B cell (primary cell): ENCODE data around the gene SERINC5. TPM values are rescaled to one million over a fixed set of nuclear protein-coding genes. Genes with fewer than 3 reads are reported as not detected.

Source experiments
- ATAC-seq: fragments of 200-7000 bp; cut with Tn5 transposase; one replicate; pipeline ENCODE4 v1.10.0; 2021; ENCODE audit warnings: low read depth, mild to moderate bottlenecking, moderate number of reproducible peaks, moderate library complexity
- CTCF ChIA-PET: fragments of 350-600 bp; sonication (Branson Sonifier 250); formaldehyde crosslinking; loops from one replicate; lab custom pipeline; 2021; ENCODE audit warnings: antibody characterized with exemption, inconsistent platforms; lab: Charles Lee
- POLR2A ChIA-PET: fragments of 350-600 bp; sonication (Branson Sonifier 250); formaldehyde crosslinking; loops from one replicate; lab custom pipeline; 2021; ENCODE audit warnings: antibody characterized with exemption; lab: Charles Lee
- DNase-seq: peaks from one replicate; pipeline ENCODE4 v3.0.0; 2013
- H2AFZ ChIP-seq: 2 replicates; pipeline ENCODE4 v1.6.1; 2012; ENCODE audit warnings: mild to moderate bottlenecking, low read depth, low read length; ENCODE audit not compliant: insufficient read depth, poor library complexity, severe bottlenecking
- H3K27ac ChIP-seq, 2 donors: 1 replicate in 1 of 2; 2 replicates in 1 of 2; pipeline ENCODE4 v1.5.1; 2012 to 2013; ENCODE audit warnings: low read length in 2 of 2, mild to moderate bottlenecking in 2 of 2, moderate library complexity in 1 of 2
- H3K27me3 ChIP-seq, 4 experiments: fragments of 200-600 bp in 1 of 4; sonication (generic) in 1 of 4; replicated peaks in 1 of 4; 1 replicate in 2 of 4; 2 replicates in 2 of 4; pipeline versions ENCODE4 v1.6.1 to v1.7.0; 2013 to 2016; ENCODE audit warnings: low read length in 3 of 4, mild to moderate bottlenecking in 2 of 4, mixed read lengths in 1 of 4, moderate library complexity in 1 of 4; ENCODE audit not compliant: insufficient read depth in 4 of 4, control insufficient read depth in 3 of 4; ENCODE audit errors: control extremely low read depth in 1 of 4
- H3K36me3 ChIP-seq, 2 experiments: replicated peaks in 1 of 2; 1 replicate in 1 of 2; 2 replicates in 1 of 2; pipeline versions ENCODE4 v1.6.1 to v1.7.1; 2013; ENCODE audit warnings: low read length in 1 of 2; ENCODE audit not compliant: insufficient read depth in 2 of 2, control insufficient read depth in 1 of 2; ENCODE audit errors: control extremely low read depth in 1 of 2, extremely low read depth in 1 of 2
- H3K4me1 ChIP-seq, 2 donors: fragments of 200-600 bp in 1 of 2; sonication (generic) in 1 of 2; 1 replicate in 1 of 2; 2 replicates in 1 of 2; pipeline versions ENCODE4 v1.5.1 to v1.6.1; 2013 to 2017; ENCODE audit warnings: low read length in 2 of 2; ENCODE audit not compliant: control insufficient read depth in 2 of 2, insufficient read depth in 2 of 2
- H3K4me2 ChIP-seq: replicated peaks from 2 replicates; pipeline ENCODE3; 2012; ENCODE audit warnings: mild to moderate bottlenecking, low read depth, low read length; ENCODE audit not compliant: poor library complexity, severe bottlenecking
- H3K4me3 ChIP-seq, 5 experiments: fragments of 200-600 bp in 1 of 5; sonication (generic) in 1 of 5; 1 replicate in 3 of 5; 2 replicates in 2 of 5; pipeline versions ENCODE4 v1.5.1 to v1.7.0; 2011 to 2016; ENCODE audit warnings: low read length in 4 of 5, mild to moderate bottlenecking in 4 of 5, low read depth in 2 of 5, control low read depth in 1 of 5, moderate library complexity in 1 of 5; ENCODE audit not compliant: insufficient read depth in 1 of 5; ENCODE audit errors: control extremely low read depth in 1 of 5, extremely low read depth in 1 of 5
- H3K79me2 ChIP-seq: fragments of 200-600 bp; sonication (generic); one replicate; pipeline ENCODE4 v1.6.0; 2016; ENCODE audit warnings: low read length; ENCODE audit not compliant: control insufficient read depth, insufficient read depth
- H3K9ac ChIP-seq: fragments of 200-600 bp; sonication (generic); 2 replicates; pipeline ENCODE4 v1.6.1; 2017; ENCODE audit warnings: mild to moderate bottlenecking, low read length, moderate library complexity
- H3K9me3 ChIP-seq, 3 donors: one replicate each; pipeline versions ENCODE4 v1.6.1 to v1.7.1; 2013; ENCODE audit warnings: low read length in 2 of 3; ENCODE audit not compliant: control insufficient read depth in 2 of 3, insufficient read depth in 1 of 3; ENCODE audit errors: control extremely low read depth in 1 of 3
- H4K20me1 ChIP-seq: 2 replicates; pipeline ENCODE4 v1.6.0; 2012; ENCODE audit warnings: mild to moderate bottlenecking, low read length; ENCODE audit not compliant: insufficient read depth, control insufficient read depth, poor library complexity, severe bottlenecking
- H3K27ac Mint-ChIP-seq: one replicate; pipeline ENCODE4 v1.8.0; 2021; ENCODE audit warnings: mixed read lengths
- H3K27me3 Mint-ChIP-seq: one replicate; pipeline ENCODE4 v1.8.0; 2021; ENCODE audit warnings: mixed read lengths
- H3K4me1 Mint-ChIP-seq: one replicate; pipeline ENCODE4 v1.8.0; 2021; ENCODE audit warnings: mixed read lengths
- H3K4me3 Mint-ChIP-seq: one replicate; pipeline ENCODE4 v1.8.0; 2021; ENCODE audit warnings: mixed read lengths
- H3K9me3 Mint-ChIP-seq: one replicate; pipeline ENCODE4 v1.8.0; 2022; ENCODE audit warnings: mixed read lengths; ENCODE audit not compliant: insufficient read depth
- EZH2 ChIP-seq: IDR thresholded peaks from 2 replicates; pipeline ENCODE4 v1.6.1; 2012; ENCODE audit warnings: borderline replicate concordance, low read depth, mild to moderate bottlenecking, moderate library complexity, low read length; ENCODE audit not compliant: insufficient read depth, poor library complexity, severe bottlenecking
- WGBS: methylation state at CpG from one replicate; pipeline ENCODE4 v1.1.5; 2013; ENCODE audit warnings: missing lambda C conversion rate; ENCODE audit not compliant: insufficient coverage; 5-methylcytosine and 5-hydroxymethylcytosine counted together
- intact Hi-C: fragments of 100-400 bp; cut with micrococcal nuclease; formaldehyde crosslinking; loops from one replicate; pipeline ENCODE4 v1.10.0; 2022
- polyA plus RNA-seq: library from polyadenylated mRNA; depleted of rRNA; stranded (reverse); fragments of >200 nt; gene quantifications from 2 replicates; pipeline ENCODE4 v1.2.3, GENCODE V29; 2012
- total RNA-seq, 2 donors: library from RNA; stranded (reverse); fragments of 120-200 nt in 1 of 2; gene quantifications; 1 replicate in 1 of 2; 2 replicates in 1 of 2; pipeline versions ENCODE4 v1.2.3 to v1.2.4, GENCODE V29; 2013 to 2022
- TF ChIP-seq, protein P1 (sequence below): fragments of 200-600 bp; IDR thresholded peaks from one replicate; pipeline ENCODE4 v1.8.0; 2022; ENCODE audit warnings: antibody characterized with exemption, mild to moderate bottlenecking

The SERINC5 gene
- total and polyA plus RNA-seq, 2 donors (not counting 1 experiment from before 2014, with no cell fraction given), result 2.4 to 9.5 TPM

DNA sequence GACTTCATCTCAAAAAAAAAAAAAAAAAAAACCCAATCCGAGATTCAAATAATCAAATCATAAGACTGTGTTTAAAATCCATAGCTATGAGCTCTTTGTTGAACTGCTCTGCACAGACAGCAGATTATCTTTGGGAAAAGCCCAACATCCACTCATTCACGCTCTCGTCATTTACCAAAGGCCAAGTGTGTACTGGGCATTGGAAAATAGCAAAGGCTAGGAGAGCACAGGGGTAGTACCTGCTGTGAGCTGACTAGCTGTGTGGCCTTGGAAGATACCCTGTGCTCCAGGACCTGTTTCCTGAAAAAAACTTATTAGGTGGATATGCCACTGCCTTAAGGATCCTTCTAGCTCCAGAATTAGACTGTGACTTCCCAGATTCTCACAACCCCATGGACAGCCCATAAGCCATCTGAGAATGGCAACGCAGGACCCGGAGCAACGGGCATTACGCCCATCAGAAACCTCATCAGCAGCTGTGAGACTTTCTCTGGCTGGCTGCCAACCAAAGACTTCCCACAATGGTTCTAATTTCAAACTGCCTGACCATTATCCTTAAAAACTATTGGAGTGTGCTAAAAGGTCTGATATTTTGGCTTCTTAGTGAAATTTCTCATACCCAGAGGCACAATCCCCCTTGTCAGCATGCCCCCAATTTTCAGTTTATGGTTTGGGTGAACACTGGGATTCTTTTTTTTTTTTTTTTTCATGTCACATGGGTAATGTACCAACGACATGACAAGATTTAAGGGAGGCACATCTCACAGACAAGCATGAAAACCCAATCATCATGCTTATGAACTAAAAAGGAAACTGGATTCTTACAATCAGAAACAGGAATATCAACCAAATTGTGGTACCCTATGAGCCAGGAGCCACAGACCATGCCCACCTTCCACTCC, 16.8 kb downstream of the SERINC5 start:
- POLR2A ChIA-PET, result no interaction called here
- peaks cover 25 to 27% of the 10 kb centered on the region in 2 donors for H3K4me1 ChIP-seq
- H3K9me3 ChIP-seq, result peaks cover 3 to 29% (median 14%) of the 10 kb centered on the region in 3 donors
- CTCF ChIA-PET, result interaction anchor here (0.6 to 1.0 kb wide), 4 partner anchors 8 to 156 kb away, joined by 3 to 4 read pairs (median 3); no protein-coding TSS in a partner anchor
- TF ChIP-seq, protein P1, sequence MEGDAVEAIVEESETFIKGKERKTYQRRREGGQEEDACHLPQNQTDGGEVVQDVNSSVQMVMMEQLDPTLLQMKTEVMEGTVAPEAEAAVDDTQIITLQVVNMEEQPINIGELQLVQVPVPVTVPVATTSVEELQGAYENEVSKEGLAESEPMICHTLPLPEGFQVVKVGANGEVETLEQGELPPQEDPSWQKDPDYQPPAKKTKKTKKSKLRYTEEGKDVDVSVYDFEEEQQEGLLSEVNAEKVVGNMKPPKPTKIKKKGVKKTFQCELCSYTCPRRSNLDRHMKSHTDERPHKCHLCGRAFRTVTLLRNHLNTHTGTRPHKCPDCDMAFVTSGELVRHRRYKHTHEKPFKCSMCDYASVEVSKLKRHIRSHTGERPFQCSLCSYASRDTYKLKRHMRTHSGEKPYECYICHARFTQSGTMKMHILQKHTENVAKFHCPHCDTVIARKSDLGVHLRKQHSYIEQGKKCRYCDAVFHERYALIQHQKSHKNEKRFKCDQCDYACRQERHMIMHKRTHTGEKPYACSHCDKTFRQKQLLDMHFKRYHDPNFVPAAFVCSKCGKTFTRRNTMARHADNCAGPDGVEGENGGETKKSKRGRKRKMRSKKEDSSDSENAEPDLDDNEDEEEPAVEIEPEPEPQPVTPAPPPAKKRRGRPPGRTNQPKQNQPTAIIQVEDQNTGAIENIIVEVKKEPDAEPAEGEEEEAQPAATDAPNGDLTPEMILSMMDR, result no peak
- TF ChIP-seq EZH2, result no peak
- no peaks in the 10 kb centered on the region for H3K27me3 ChIP-seq
- H3K79me2 ChIP-seq, result peaks cover 48% of the 10 kb centered on the region
- peak overlapping the region; percentile 31 for H3K4me2 ChIP-seq
- peaks cover 2 to 4% of the 10 kb centered on the region in 2 experiments for H3K36me3 ChIP-seq
- ATAC-seq, result no peak
- H2AFZ ChIP-seq, result no peak overlapping the region
- 14% methylated on average over 4 of the region's 8 CpGs for WGBS
- H3K4me3 ChIP-seq, result no peak overlapping the region
- no peaks in the 10 kb centered on the region for H3K27me3 Mint-ChIP-seq
- DNase-seq, result no peak
- peaks cover 3% of the 10 kb centered on the region for H3K9me3 Mint-ChIP-seq
- H3K4me3 Mint-ChIP-seq, result no peak overlapping the region
- H3K4me1 Mint-ChIP-seq, result peaks cover 24% of the 10 kb centered on the region
- H3K9ac ChIP-seq, result no peak overlapping the region
- H4K20me1 ChIP-seq, result peaks cover 6% of the 10 kb centered on the region
- intact Hi-C loops, result no loop called here
- H3K27ac ChIP-seq, result no peak overlapping the region
- H3K27ac Mint-ChIP-seq, result no peak overlapping the region

DNA sequence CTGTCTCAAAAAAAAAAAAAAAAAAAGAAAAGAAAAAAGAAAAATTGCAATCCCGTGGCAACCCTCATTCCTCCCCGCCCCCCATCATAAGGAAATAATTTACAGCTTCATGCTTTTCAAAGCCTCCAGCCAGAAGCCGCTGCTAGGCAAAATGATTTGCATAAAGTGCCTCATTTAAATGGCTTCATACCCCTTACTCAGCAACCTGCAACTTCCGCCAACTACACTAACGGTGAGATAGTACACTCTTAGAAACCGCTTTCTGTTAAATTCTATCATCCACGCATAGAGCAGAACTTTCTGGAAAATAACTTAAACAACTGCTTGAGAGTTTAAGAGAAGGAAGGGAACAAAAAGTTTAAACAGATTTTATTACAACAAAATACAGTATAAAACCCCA, 17.8 kb downstream of the SERINC5 start:
- CTCF ChIA-PET, result interaction anchor here (1.0 kb wide), 1 partner anchor 155 kb away, joined by 3 read pairs; no protein-coding TSS in a partner anchor
- POLR2A ChIA-PET, result no interaction called here
- H3K27ac Mint-ChIP-seq, result no peak overlapping the region
- H3K4me1 Mint-ChIP-seq, result peaks cover 24% of the 10 kb centered on the region
- DNase-seq (no peak), ATAC-seq (no peak)
- no peak overlapping the region for H3K4me3 Mint-ChIP-seq
- no peaks in the 10 kb centered on the region for H3K27me3 Mint-ChIP-seq
- Histone ChIP-seq H3K4me1 (peaks cover 25 to 27% of the 10 kb centered on the region in 2 donors), H4K20me1 (peaks cover 6% of the 10 kb centered on the region), H3K9ac (no peak overlapping the region), H3K79me2 (peaks cover 46% of the 10 kb centered on the region), H3K27ac (no peak overlapping the region), H3K9me3 (peaks cover 3 to 29% (median 11%) of the 10 kb centered on the region in 3 donors), H2AFZ (no peak overlapping the region), H3K36me3 (peaks cover 2 to 4% of the 10 kb centered on the region in 2 experiments), H3K4me3 (no peak overlapping the region), H3K27me3 (no peaks in the 10 kb centered on the region), H3K4me2 (peak overlapping the region; percentile 26)
- intact Hi-C loops, result no loop called here
- WGBS, result 70% methylated on average over 1 of the region's 7 CpGs
- TF ChIP-seq EZH2, result no peak
- TF ChIP-seq, protein P1, result no peak
- peaks cover 1% of the 10 kb centered on the region for H3K9me3 Mint-ChIP-seq
